Measurements from ENCODE around the gene ZNF385B. TPM values are rescaled to one million over a fixed set of nuclear protein-coding genes. Genes with fewer than 3 reads are reported as not detected.

The ZNF385B gene
- total RNA-seq, 3 donors from 2014 or later (not counting 1 experiment from before 2014, with no cell fraction given) = 0.54 TPM; not detected in 2

GRCh38 chr2:179554639-179555386, 306.6 kb downstream of the ZNF385B start:
- H3K9me3 Mint-ChIP-seq = no peaks in the 10 kb centered on the region
- H3K4me3 Mint-ChIP-seq = no peak overlapping the region
- H3K4me1 Mint-ChIP-seq = no peaks in the 10 kb centered on the region
- Histone ChIP-seq H3K27ac (ENCODE audit: low read length) (no peak overlapping the region), H3K4me3 (ENCODE audit: low read length) (no peak overlapping the region), H3K4me1 (ENCODE audit: control insufficient read depth, insufficient read depth, low read length) (no peaks in the 10 kb centered on the region), H3K36me3 (ENCODE audit: control insufficient read depth, insufficient read depth, low read length) (no peaks in the 10 kb centered on the region), H3K27me3 (ENCODE audit: control insufficient read depth, insufficient read depth, low read length) (no peaks in the 10 kb centered on the region), H3K9me3 (ENCODE audit: control insufficient read depth, insufficient read depth, low read length) (no peaks in the 10 kb centered on the region)
- H3K36me3 Mint-ChIP-seq = no peaks in the 10 kb centered on the region
- intact Hi-C loops (cut with micrococcal nuclease) = no loop called here
- ATAC-seq (no peak), DNase-seq (no peak)
- H3K27me3 Mint-ChIP-seq (ENCODE audit: low read depth in 2 of 2) = no peaks in the 10 kb centered on the region
- TF ChIP-seq CTCF (IDR thresholded peaks at IDR 0.05) = no peak
- H3K27ac Mint-ChIP-seq = no peak overlapping the region
- WGBS (ENCODE audit: insufficient coverage) = 90% methylated on average over 1 of the region's 4 CpGs

GRCh38 chr2:179553382-179553781, 308.0 kb downstream of the ZNF385B start:
- DNase-seq = no peak
- H3K4me3 Mint-ChIP-seq = no peak overlapping the region
- no peak overlapping the region for H3K27ac ChIP-seq (ENCODE audit: low read length)
- H3K9me3 ChIP-seq (ENCODE audit: control insufficient read depth, insufficient read depth, low read length) = no peaks in the 10 kb centered on the region
- no peaks in the 10 kb centered on the region for H3K4me1 ChIP-seq (ENCODE audit: control insufficient read depth, insufficient read depth, low read length)
- WGBS (ENCODE audit: insufficient coverage) = 93% methylated on average over 2 of the region's 3 CpGs
- no peak overlapping the region for H3K4me3 ChIP-seq (ENCODE audit: low read length)
- no peaks in the 10 kb centered on the region for H3K9me3 Mint-ChIP-seq
- no peak for TF ChIP-seq CTCF (IDR thresholded peaks at IDR 0.05)
- no peaks in the 10 kb centered on the region for H3K27me3 ChIP-seq (ENCODE audit: control insufficient read depth, insufficient read depth, low read length)
- H3K36me3 Mint-ChIP-seq = no peaks in the 10 kb centered on the region
- H3K4me1 Mint-ChIP-seq = no peaks in the 10 kb centered on the region
- ATAC-seq = no peak
- no peaks in the 10 kb centered on the region for H3K27me3 Mint-ChIP-seq (ENCODE audit: low read depth in 2 of 2)
- H3K27ac Mint-ChIP-seq = no peak overlapping the region
- H3K36me3 ChIP-seq (ENCODE audit: control insufficient read depth, insufficient read depth, low read length) = no peaks in the 10 kb centered on the region
- intact Hi-C loops (cut with micrococcal nuclease) = no loop called here

GRCh38 chr2:179551539-179552045, 309.8 kb downstream of the ZNF385B start:
- no peak for TF ChIP-seq CTCF (IDR thresholded peaks at IDR 0.05)
- no peak overlapping the region for H3K27ac Mint-ChIP-seq
- DNase-seq = no peak
- 86% methylated on average over 1 of the region's 1 CpG for whole genome bisulfite sequencing (ENCODE audit: insufficient coverage)
- H3K4me3 Mint-ChIP-seq = no peak overlapping the region
- intact Hi-C loops (cut with micrococcal nuclease) = no loop called here
- Histone ChIP-seq H3K27me3 (ENCODE audit: control insufficient read depth, insufficient read depth, low read length) (no peaks in the 10 kb centered on the region), H3K36me3 (ENCODE audit: control insufficient read depth, insufficient read depth, low read length) (no peaks in the 10 kb centered on the region), H3K9me3 (ENCODE audit: control insufficient read depth, insufficient read depth, low read length) (no peaks in the 10 kb centered on the region), H3K4me1 (ENCODE audit: control insufficient read depth, insufficient read depth, low read length) (no peaks in the 10 kb centered on the region), H3K27ac (ENCODE audit: low read length) (no peak overlapping the region), H3K4me3 (ENCODE audit: low read length) (no peak overlapping the region)
- H3K36me3 Mint-ChIP-seq = no peaks in the 10 kb centered on the region
- H3K4me1 Mint-ChIP-seq = no peaks in the 10 kb centered on the region
- H3K9me3 Mint-ChIP-seq = peaks cover 0 to 2% of the 10 kb centered on the region in 2 donors
- no peak for ATAC-seq
- H3K27me3 Mint-ChIP-seq (ENCODE audit: low read depth in 2 of 2) = no peaks in the 10 kb centered on the region

GRCh38 chr2:179550849-179551248, 310.6 kb downstream of the ZNF385B start:
- TF ChIP-seq CTCF (IDR thresholded peaks at IDR 0.05) = no peak
- Histone ChIP-seq H3K36me3 (ENCODE audit: control insufficient read depth, insufficient read depth, low read length) (no peaks in the 10 kb centered on the region), H3K4me3 (ENCODE audit: low read length) (no peak overlapping the region), H3K4me1 (ENCODE audit: control insufficient read depth, insufficient read depth, low read length) (no peaks in the 10 kb centered on the region), H3K27me3 (ENCODE audit: control insufficient read depth, insufficient read depth, low read length) (no peaks in the 10 kb centered on the region), H3K27ac (ENCODE audit: low read length) (no peak overlapping the region), H3K9me3 (ENCODE audit: control insufficient read depth, insufficient read depth, low read length) (no peaks in the 10 kb centered on the region)
- H3K9me3 Mint-ChIP-seq = peaks cover 0 to 2% of the 10 kb centered on the region in 2 donors
- no peaks in the 10 kb centered on the region for H3K27me3 Mint-ChIP-seq (ENCODE audit: low read depth in 2 of 2)
- no peaks in the 10 kb centered on the region for H3K4me1 Mint-ChIP-seq
- no peak overlapping the region for H3K4me3 Mint-ChIP-seq
- WGBS (ENCODE audit: insufficient coverage) = 69% methylated on average over 1 of the region's 4 CpGs
- ATAC-seq (no peak), DNase-seq (no peak)
- intact Hi-C loops (cut with micrococcal nuclease) = no loop called here
- no peaks in the 10 kb centered on the region for H3K36me3 Mint-ChIP-seq
- no peak overlapping the region for H3K27ac Mint-ChIP-seq
